RPMI7951 (cell line): Measurements from ENCODE around the gene ABTB2. TPM values are rescaled to one million over a fixed set of nuclear protein-coding genes. Genes with fewer than 3 reads are reported as not detected.
"Not testable (repeated sequence)": the region's sequence is repeated elsewhere in the genome, so short reads cannot be mapped to it uniquely, and the experiment has no call there.

ENCODE experiments used
- DNase-seq: peaks from one replicate; pipeline ENCODE4 v3.0.0-alpha.2; 2012; ENCODE audit warnings: low read depth
- total RNA-seq: library from RNA; depleted of rRNA; stranded (reverse); fragments of >200 nt; shearing (Covaris generic); gene quantifications from 2 replicates; pipeline ENCODE4 v1.2.3, GENCODE V29; 2014

ABTB2 gene
- total RNA-seq, 1 experiment from 2014 or later = 2.8 TPM

- no peak for DNase-seq
Observed at GRCh38 chr11:34239465-34240149, 118.2 kb downstream of the ABTB2 start.

- no peak for DNase-seq
Observed at GRCh38 chr11:34238966-34239365, 118.8 kb downstream of the ABTB2 start.

GRCh38 chr11:34238533-34238932 lies 119.3 kb downstream of the ABTB2 start:
- no peak for DNase-seq

GRCh38 chr11:34236572-34236971 lies 121.2 kb downstream of the ABTB2 start:
- DNase-seq = no peak

- no peak for DNase-seq
Observed at GRCh38 chr11:34235591-34236071, 122.2 kb downstream of the ABTB2 start.

- DNase-seq = no peak
Observed at GRCh38 chr11:34235189-34235588, 122.6 kb downstream of the ABTB2 start.

- DNase-seq = peak; percentile 58
Observed at GRCh38 chr11:34234086-34234740, 123.6 kb downstream of the ABTB2 start.

- no peak for DNase-seq
Observed at GRCh38 chr11:34233215-34233614, 124.6 kb downstream of the ABTB2 start.

GRCh38 chr11:34232807-34233206 lies 125.0 kb downstream of the ABTB2 start:
- no peak for DNase-seq

GRCh38 chr11:34226210-34226609 lies 131.6 kb downstream of the ABTB2 start:
- no peak for DNase-seq

GRCh38 chr11:34225091-34225490 lies 132.7 kb downstream of the ABTB2 start:
- DNase-seq = no peak

GRCh38 chr11:34224434-34224966 lies 133.3 kb downstream of the ABTB2 start:
- no peak for DNase-seq

GRCh38 chr11:34223907-34224306 lies 133.9 kb downstream of the ABTB2 start:
- DNase-seq = no peak

- peak; percentile 76 for DNase-seq
Observed at GRCh38 chr11:34223021-34223813, 134.6 kb downstream of the ABTB2 start.

- DNase-seq = no peak
Observed at GRCh38 chr11:34222030-34222429, 135.8 kb downstream of the ABTB2 start.

GRCh38 chr11:34219941-34220370 lies 137.9 kb downstream of the ABTB2 start:
- DNase-seq = no peak

- no peak for DNase-seq
Observed at GRCh38 chr11:34219279-34219678, 138.5 kb downstream of the ABTB2 start.

GRCh38 chr11:34218756-34219155 lies 139.1 kb downstream of the ABTB2 start:
- DNase-seq = not testable (repeated sequence)

GRCh38 chr11:34218067-34218466 lies 139.7 kb downstream of the ABTB2 start:
- DNase-seq = no peak

- DNase-seq = no peak
Observed at GRCh38 chr11:34216706-34217105, 141.1 kb downstream of the ABTB2 start.

GRCh38 chr11:34215806-34216453 lies 141.9 kb downstream of the ABTB2 start:
- no peak for DNase-seq
